HG02588 (cell line): Measurements from ENCODE around the gene KRTAP25-1.

Source experiments
- ATAC-seq: cut with Tn5 transposase; IDR thresholded peaks from one replicate; pipeline ENCODE4 v1.9.1; 2021; ENCODE audit warnings: mild to moderate bottlenecking, moderate library complexity; ENCODE audit not compliant: unreplicated experiment

The KRTAP25-1 gene

DNA sequence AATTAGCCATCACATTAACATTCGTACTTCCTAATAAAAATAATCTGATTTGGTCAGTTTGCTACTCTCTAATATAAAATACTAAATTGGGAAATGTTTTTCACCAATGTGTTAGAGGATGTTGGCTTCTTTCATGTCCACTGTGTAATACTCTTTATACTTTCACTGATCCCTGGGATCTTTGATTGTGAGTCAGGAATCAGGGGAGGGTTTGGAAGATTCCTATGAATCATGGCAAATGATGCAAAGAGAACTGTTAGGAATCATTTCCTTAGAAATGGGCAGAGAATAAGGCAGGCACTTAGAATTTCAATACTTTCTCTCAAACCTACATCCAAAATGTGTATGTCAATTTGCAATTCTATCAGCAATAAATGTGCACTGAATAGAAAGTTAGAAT lies 37.5 kb downstream of the KRTAP25-1 start:
- ATAC-seq: no peak

DNA sequence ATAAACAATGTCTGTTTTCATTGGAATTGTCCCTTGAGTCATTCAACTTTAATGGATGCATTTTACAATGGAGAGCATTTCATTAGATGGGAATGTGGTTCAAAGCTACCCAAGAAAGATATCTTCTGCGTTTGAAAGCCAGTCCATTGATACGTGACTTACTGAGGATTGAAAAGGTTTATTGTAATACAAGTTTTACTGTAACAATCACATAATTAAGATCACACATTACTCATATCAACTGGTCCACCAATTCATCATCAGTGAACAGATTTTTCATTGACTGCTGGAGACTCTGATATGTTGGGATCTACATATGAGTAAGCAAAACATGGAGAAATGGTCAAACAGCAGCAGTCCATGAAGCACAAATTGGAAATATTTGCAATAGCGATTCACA lies 39.4 kb downstream of the KRTAP25-1 start:
- ATAC-seq: no peak

- no peak for ATAC-seq
These were observed 40.5 kb downstream of the KRTAP25-1 start for GRCh38 chr21:30248844-30249243.

GRCh38 chr21:30245061-30245460 lies 44.3 kb downstream of the KRTAP25-1 start:
- no peak for ATAC-seq

- ATAC-seq: no peak
These were observed 45.6 kb downstream of the KRTAP25-1 start for GRCh38 chr21:30243691-30244090.

GRCh38 chr21:30240661-30241060 lies 48.7 kb downstream of the KRTAP25-1 start:
- ATAC-seq: no peak
